ENCODE data around the gene CDYL2. TPM values are rescaled to one million over a fixed set of nuclear protein-coding genes. Genes with fewer than 3 reads are reported as not detected.

Gene CDYL2
- polyA plus RNA-seq, 1 donor from 2014 or later, result 2.6 TPM

DNA sequence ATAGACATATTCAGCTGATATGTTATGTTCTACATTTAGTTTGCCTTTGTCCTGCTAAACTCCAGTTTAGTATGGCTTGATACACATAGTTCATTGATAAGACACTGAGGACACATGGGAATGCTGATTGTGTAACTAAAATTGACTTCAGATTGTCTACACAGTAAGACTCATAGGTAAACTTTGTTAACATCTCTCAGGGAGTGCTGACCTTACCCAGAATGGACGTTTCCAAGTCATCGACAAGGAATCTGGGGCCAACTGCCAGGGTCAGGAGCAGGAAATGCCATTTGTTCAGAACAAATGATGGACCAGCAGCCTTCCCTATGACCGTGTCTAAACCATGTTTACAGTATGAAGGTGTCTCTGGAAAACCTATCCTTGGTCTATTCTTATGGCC lies 204.9 kb downstream of the CDYL2 start:
- TF ChIP-seq POLR2AphosphoS5 (IDR thresholded peaks at IDR 0.05) (no peak), RAD21 (conservative IDR thresholded peaks at IDR 0.05) (no peak), MXI1 (conservative IDR thresholded peaks at IDR 0.05; ENCODE audit: poor library complexity, severe bottlenecking) (no peak), EZH2 (IDR thresholded peaks at IDR 0.05; ENCODE audit: borderline replicate concordance, insufficient read depth, low read length, poor library complexity, severe bottlenecking) (no peak), SMC3 (conservative IDR thresholded peaks at IDR 0.05; ENCODE audit: poor library complexity) (no peak), TAF1 (IDR thresholded peaks at IDR 0.05; ENCODE audit: low read depth) (no peak), EP300 (conservative IDR thresholded peaks at IDR 0.05; ENCODE audit: poor library complexity, severe bottlenecking) (no peak)
- TF ChIP-seq, protein P1, sequence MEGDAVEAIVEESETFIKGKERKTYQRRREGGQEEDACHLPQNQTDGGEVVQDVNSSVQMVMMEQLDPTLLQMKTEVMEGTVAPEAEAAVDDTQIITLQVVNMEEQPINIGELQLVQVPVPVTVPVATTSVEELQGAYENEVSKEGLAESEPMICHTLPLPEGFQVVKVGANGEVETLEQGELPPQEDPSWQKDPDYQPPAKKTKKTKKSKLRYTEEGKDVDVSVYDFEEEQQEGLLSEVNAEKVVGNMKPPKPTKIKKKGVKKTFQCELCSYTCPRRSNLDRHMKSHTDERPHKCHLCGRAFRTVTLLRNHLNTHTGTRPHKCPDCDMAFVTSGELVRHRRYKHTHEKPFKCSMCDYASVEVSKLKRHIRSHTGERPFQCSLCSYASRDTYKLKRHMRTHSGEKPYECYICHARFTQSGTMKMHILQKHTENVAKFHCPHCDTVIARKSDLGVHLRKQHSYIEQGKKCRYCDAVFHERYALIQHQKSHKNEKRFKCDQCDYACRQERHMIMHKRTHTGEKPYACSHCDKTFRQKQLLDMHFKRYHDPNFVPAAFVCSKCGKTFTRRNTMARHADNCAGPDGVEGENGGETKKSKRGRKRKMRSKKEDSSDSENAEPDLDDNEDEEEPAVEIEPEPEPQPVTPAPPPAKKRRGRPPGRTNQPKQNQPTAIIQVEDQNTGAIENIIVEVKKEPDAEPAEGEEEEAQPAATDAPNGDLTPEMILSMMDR (IDR thresholded peaks at IDR 0.05; ENCODE audit: poor library complexity, severe bottlenecking), result no peak
- TF ChIP-seq, protein P2, sequence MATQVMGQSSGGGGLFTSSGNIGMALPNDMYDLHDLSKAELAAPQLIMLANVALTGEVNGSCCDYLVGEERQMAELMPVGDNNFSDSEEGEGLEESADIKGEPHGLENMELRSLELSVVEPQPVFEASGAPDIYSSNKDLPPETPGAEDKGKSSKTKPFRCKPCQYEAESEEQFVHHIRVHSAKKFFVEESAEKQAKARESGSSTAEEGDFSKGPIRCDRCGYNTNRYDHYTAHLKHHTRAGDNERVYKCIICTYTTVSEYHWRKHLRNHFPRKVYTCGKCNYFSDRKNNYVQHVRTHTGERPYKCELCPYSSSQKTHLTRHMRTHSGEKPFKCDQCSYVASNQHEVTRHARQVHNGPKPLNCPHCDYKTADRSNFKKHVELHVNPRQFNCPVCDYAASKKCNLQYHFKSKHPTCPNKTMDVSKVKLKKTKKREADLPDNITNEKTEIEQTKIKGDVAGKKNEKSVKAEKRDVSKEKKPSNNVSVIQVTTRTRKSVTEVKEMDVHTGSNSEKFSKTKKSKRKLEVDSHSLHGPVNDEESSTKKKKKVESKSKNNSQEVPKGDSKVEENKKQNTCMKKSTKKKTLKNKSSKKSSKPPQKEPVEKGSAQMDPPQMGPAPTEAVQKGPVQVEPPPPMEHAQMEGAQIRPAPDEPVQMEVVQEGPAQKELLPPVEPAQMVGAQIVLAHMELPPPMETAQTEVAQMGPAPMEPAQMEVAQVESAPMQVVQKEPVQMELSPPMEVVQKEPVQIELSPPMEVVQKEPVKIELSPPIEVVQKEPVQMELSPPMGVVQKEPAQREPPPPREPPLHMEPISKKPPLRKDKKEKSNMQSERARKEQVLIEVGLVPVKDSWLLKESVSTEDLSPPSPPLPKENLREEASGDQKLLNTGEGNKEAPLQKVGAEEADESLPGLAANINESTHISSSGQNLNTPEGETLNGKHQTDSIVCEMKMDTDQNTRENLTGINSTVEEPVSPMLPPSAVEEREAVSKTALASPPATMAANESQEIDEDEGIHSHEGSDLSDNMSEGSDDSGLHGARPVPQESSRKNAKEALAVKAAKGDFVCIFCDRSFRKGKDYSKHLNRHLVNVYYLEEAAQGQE (IDR thresholded peaks at IDR 0.05; ENCODE audit: borderline replicate concordance), result no peak
- Histone ChIP-seq H3K79me2 (replicated peaks; ENCODE audit: insufficient read depth, low read length) (no peaks in the 10 kb centered on the region), H3K9ac (ENCODE audit: low read length) (no peak overlapping the region), H3K9me2 (ENCODE audit: insufficient read depth, low read length) (no peaks in the 10 kb centered on the region), H3K9me3 (ENCODE audit: low read length) (no peaks in the 10 kb centered on the region), H2AFZ (ENCODE audit: low read depth, low read length) (no peak overlapping the region), H3K4me3 (ENCODE audit: low read length) (no peak overlapping the region), H3K4me2 (ENCODE audit: low read length) (no peak overlapping the region), H3K36me3 (ENCODE audit: insufficient read depth, low read length) (no peaks in the 10 kb centered on the region), H4K20me1 (ENCODE audit: insufficient read depth) (no peaks in the 10 kb centered on the region), H3K27ac (ENCODE audit: low read length) (no peak overlapping the region), H3F3A (ENCODE audit: insufficient read depth, low read length, poor library complexity, severe bottlenecking) (no peaks in the 10 kb centered on the region), H3K27me3 (ENCODE audit: insufficient read depth, low read depth, low read length) (no peaks in the 10 kb centered on the region)

- Histone ChIP-seq H3K4me2 (ENCODE audit: low read length) (no peak overlapping the region), H2AFZ (ENCODE audit: low read depth, low read length) (no peak overlapping the region), H3F3A (ENCODE audit: insufficient read depth, low read length, poor library complexity, severe bottlenecking) (no peaks in the 10 kb centered on the region), H3K9me2 (ENCODE audit: insufficient read depth, low read length) (no peaks in the 10 kb centered on the region), H3K36me3 (ENCODE audit: insufficient read depth, low read length) (no peaks in the 10 kb centered on the region), H3K9ac (ENCODE audit: low read length) (no peak overlapping the region), H3K27ac (ENCODE audit: low read length) (no peak overlapping the region), H4K20me1 (ENCODE audit: insufficient read depth) (no peaks in the 10 kb centered on the region), H3K79me2 (replicated peaks; ENCODE audit: insufficient read depth, low read length) (no peaks in the 10 kb centered on the region), H3K4me3 (ENCODE audit: low read length) (no peak overlapping the region), H3K9me3 (ENCODE audit: low read length) (no peaks in the 10 kb centered on the region), H3K27me3 (ENCODE audit: insufficient read depth, low read depth, low read length) (no peaks in the 10 kb centered on the region)
- no peak for TF ChIP-seq TAF1 (IDR thresholded peaks at IDR 0.05; ENCODE audit: low read depth)
- TF ChIP-seq, protein P1 (IDR thresholded peaks at IDR 0.05; ENCODE audit: poor library complexity, severe bottlenecking), result no peak
- no peak for TF ChIP-seq MXI1 (conservative IDR thresholded peaks at IDR 0.05; ENCODE audit: poor library complexity, severe bottlenecking)
- TF ChIP-seq, protein P2 (IDR thresholded peaks at IDR 0.05; ENCODE audit: borderline replicate concordance), result no peak
- TF ChIP-seq POLR2AphosphoS5 (IDR thresholded peaks at IDR 0.05), result no peak
Measured at GRCh38 chr16:80596507-80597207, 207.7 kb downstream of the CDYL2 start.
